Keratinocyte (primary cell): ENCODE measurements around the gene EFTUD2. TPM values are rescaled to one million over a fixed set of nuclear protein-coding genes. Genes with fewer than 3 reads are reported as not detected.

Source experiments
- DNase-seq: peaks from one replicate; pipeline ENCODE4 v3.0.0-alpha.2; 2011; ENCODE audit warnings: low read depth, missing footprints, low spot score
- FAIRE-seq: peaks from 2 replicates; lab custom pipeline; 2011; peaks lifted over from hg19 to GRCh38; lab: Jason Lieb, UNC
- H2AFZ ChIP-seq: 2 replicates; pipeline ENCODE4 v1.6.0; 2012; ENCODE audit warnings: low read length, control low read depth, inconsistent platforms; ENCODE audit not compliant: control insufficient read depth
- H3K27ac ChIP-seq: 2 replicates; pipeline ENCODE4 v1.5.1; 2011; ENCODE audit warnings: low read length; ENCODE audit not compliant: control insufficient read depth, insufficient read depth
- H3K27me3 ChIP-seq: 3 replicates; pipeline ENCODE4 v1.6.0; 2011; ENCODE audit warnings: low read length; ENCODE audit not compliant: control insufficient read depth, insufficient read depth; ENCODE audit errors: extremely low read depth
- H3K36me3 ChIP-seq, 2 experiments: 2 replicates in 1 of 2; 3 replicates in 1 of 2; pipeline ENCODE4 v1.5.1; 2011; ENCODE audit warnings: low read length in 2 of 2, mild to moderate bottlenecking in 1 of 2; ENCODE audit not compliant: control insufficient read depth in 2 of 2, insufficient read depth in 2 of 2; ENCODE audit errors: extremely low read depth in 1 of 2
- H3K4me1 ChIP-seq: 3 replicates; pipeline ENCODE4 v1.5.1; 2011; ENCODE audit warnings: low read length; ENCODE audit not compliant: control insufficient read depth, insufficient read depth; ENCODE audit errors: extremely low read depth
- H3K4me2 ChIP-seq: 3 replicates; pipeline ENCODE4 v1.6.0; 2011; ENCODE audit warnings: low read depth, low read length; ENCODE audit not compliant: control insufficient read depth, insufficient read depth; ENCODE audit errors: extremely low read depth
- H3K4me3 ChIP-seq, 3 experiments: fragments of 200-600 bp in 1 of 3; sonication (generic) in 1 of 3; 2 replicates in 2 of 3; 3 replicates in 1 of 3; pipeline ENCODE4 v1.5.1; 2011 to 2016; ENCODE audit warnings: low read length in 3 of 3, mild to moderate bottlenecking in 3 of 3, control low read depth in 2 of 3, inconsistent platforms in 1 of 3, low read depth in 1 of 3, mixed read lengths in 1 of 3, mixed run types in 1 of 3, moderate library complexity in 1 of 3; ENCODE audit not compliant: control insufficient read depth in 2 of 3, insufficient read depth in 2 of 3; ENCODE audit errors: extremely low read depth in 1 of 3
- H3K79me2 ChIP-seq: 2 replicates; pipeline ENCODE4 v1.6.0; 2012; ENCODE audit warnings: low read length; ENCODE audit not compliant: control insufficient read depth, insufficient read depth
- H3K9ac ChIP-seq: 3 replicates; pipeline ENCODE4 v1.6.0; 2011; ENCODE audit warnings: low read length; ENCODE audit not compliant: control insufficient read depth, insufficient read depth; ENCODE audit errors: extremely low read depth
- H3K9me1 ChIP-seq: 3 replicates; pipeline ENCODE4 v1.6.0; 2011; ENCODE audit warnings: low read length; ENCODE audit not compliant: control insufficient read depth, insufficient read depth; ENCODE audit errors: extremely low read depth
- H3K9me3 ChIP-seq: 2 replicates; pipeline ENCODE4 v1.5.1; 2012; ENCODE audit warnings: low read depth, low read length; ENCODE audit not compliant: control insufficient read depth
- H4K20me1 ChIP-seq: 3 replicates; pipeline ENCODE4 v1.6.0; 2011; ENCODE audit warnings: low read length; ENCODE audit not compliant: control insufficient read depth, insufficient read depth; ENCODE audit errors: extremely low read depth
- CTCF ChIP-seq, 3 experiments: IDR thresholded peaks in 1 of 3; conservative IDR thresholded peaks in 1 of 3; optimal IDR thresholded peaks in 1 of 3; 2 replicates in 2 of 3; 3 replicates in 1 of 3; pipeline versions ENCODE3 to v1.5.1; 2011; ENCODE audit warnings: low read length in 3 of 3, mild to moderate bottlenecking in 3 of 3, moderate library complexity in 2 of 3, control low read depth in 1 of 3, inconsistent platforms in 1 of 3; ENCODE audit not compliant: insufficient read depth in 2 of 3; ENCODE audit errors: extremely low read depth in 1 of 3
- EZH2 ChIP-seq: IDR thresholded peaks from one replicate; pipeline ENCODE4 v1.6.1; 2012; ENCODE audit warnings: inconsistent platforms, mild to moderate bottlenecking, low read length, moderate library complexity
- dilution Hi-C: fragments of 300-500 bp; cut with MboI; formaldehyde crosslinking; loops from one replicate; pipeline ENCODE4 v1.7.0; 2020; ENCODE audit warnings: low sequenced_read_pairs; ENCODE audit not compliant: extremely low pct_ligation_motif_present
- polyA plus RNA-seq, 5 experiments: library from polyadenylated mRNA; depleted of rRNA in 3 of 5; stranded (reverse) in 3 of 5; stranded (forward) in 1 of 5; unstranded in 1 of 5; fragments of >200 nt; gene quantifications; 1 replicate in 1 of 5; 2 replicates in 3 of 5; 3 replicates in 1 of 5; pipeline versions ENCODE4 v1.2.1 to v1.2.3, GENCODE V29; 2011 to 2012; ENCODE audit warnings: missing spikeins in 2 of 5, low read depth in 1 of 5, low replicate concordance in 1 of 5

The EFTUD2 gene
- polyA plus RNA-seq, 1 donor (not counting 4 experiments of a cell fraction or from before 2014, with no cell fraction given) = 160 TPM

DNA sequence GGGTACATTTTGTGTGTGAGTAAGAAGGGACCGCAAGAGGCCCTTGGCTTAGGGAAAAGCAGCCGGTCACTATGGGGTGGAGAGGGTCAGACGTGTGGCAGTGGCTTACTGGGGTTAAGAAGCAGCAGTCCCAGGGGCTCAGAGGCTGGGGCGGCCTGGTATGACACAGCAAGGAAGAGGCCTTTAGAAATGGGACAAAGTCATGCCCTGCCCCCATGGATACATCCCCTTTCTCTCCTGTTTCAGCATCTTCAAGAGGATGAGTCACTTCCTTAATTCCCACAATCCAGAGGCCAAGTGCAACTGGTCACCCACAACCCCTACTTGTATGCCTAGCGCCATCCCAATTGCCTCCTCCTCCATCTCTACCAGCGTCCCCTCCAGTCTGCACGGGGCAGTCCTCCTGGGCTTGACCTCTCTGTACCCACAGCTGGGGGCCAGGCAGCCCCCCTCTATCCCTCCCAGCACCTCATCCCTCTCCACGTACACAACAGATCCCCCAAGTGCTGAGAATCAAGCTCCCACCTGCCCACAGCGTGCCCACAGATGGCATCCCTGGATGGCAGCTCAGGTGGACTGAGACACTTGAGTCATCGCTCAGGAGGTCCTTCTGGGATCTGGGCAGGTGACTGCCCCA is 6.9 kb upstream of the EFTUD2 start:
- no peak overlapping the region for H3K9ac ChIP-seq
- DNase-seq (peak; percentile 76), FAIRE-seq (peak; percentile 93)
- dilution Hi-C loops = loop anchor here (25.0 kb wide), 1 partner anchor 106 kb away; no protein-coding TSS in a partner anchor
- H3K79me2 ChIP-seq = no peaks in the 10 kb centered on the region
- peak overlapping the region; percentile 29 for H3K4me2 ChIP-seq
- H3K4me1 ChIP-seq = peaks cover 34% of the 10 kb centered on the region
- TF ChIP-seq EZH2 (no peak), CTCF (optimal IDR thresholded peaks at IDR 0.05 in 1 of 3, IDR thresholded peaks at IDR 0.05 in 1 of 3, conservative IDR thresholded peaks at IDR 0.05 in 1 of 3; ENCODE audit: extremely low read depth in 1 of 3, insufficient read depth in 2 of 3, low read length in 3 of 3) (no peak)
- H3K9me3 ChIP-seq = no peaks in the 10 kb centered on the region
- H3K27me3 ChIP-seq = no peaks in the 10 kb centered on the region
- H3K4me3 ChIP-seq = no peak overlapping the region
- H2AFZ ChIP-seq = no peak overlapping the region
- no peaks in the 10 kb centered on the region for H3K36me3 ChIP-seq
- H3K9me1 ChIP-seq = no peaks in the 10 kb centered on the region
- H3K27ac ChIP-seq = peak overlapping the region; percentile 48
- H4K20me1 ChIP-seq = no peaks in the 10 kb centered on the region

DNA sequence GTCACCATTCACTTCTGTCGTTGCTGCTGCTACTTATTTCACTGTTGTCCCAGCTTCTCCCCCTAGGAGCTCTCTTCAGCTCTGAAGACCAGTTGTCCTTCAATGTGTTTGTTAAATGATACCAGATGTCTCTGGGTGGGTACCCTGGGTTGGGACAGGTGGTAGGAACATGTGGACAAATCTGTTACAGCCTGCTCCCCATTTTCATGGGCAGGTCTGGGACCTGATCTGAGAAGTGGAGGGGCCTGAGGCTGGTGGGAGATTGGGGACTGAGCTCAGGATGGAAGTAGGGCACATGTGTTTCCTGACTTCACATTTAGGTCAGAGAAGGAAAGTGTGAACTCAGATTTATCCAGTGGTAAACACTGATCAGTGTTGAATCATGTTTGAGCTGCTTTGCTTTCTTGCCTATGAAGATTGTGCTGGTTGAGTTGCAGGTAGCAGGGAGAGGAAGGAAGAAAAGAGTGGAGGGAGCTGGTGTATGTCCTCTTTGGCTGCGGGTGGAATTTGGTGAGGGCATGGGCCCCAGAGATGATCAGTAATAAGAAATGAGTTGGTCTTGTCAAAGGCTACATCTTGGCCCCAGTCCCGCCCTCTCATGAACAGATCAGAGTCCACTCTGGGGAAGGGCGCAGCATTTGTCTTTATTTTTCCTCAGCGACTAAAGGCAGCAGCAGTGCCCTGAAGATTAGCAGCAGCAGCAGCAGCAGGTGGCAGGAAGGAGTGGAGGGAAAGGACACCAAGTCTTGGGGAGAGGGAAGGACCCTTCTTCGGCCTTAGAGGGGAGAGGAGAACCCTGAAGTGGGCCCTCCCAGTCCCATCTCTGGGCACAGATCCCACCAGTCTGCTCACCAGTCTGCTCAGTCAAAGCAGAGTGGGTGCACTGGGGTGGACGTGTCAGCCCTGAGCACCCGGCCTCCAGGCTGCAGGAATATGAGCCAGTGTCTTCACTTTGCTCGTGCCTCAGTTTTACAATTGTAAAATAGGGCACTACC is 6.1 kb upstream of the EFTUD2 start:
- no peak overlapping the region for H3K4me3 ChIP-seq
- peaks cover 32% of the 10 kb centered on the region for H3K4me1 ChIP-seq
- H3K79me2 ChIP-seq = no peaks in the 10 kb centered on the region
- no peak overlapping the region for H3K9ac ChIP-seq
- dilution Hi-C loops = loop anchor here (25.0 kb wide), 1 partner anchor 107 kb away; no protein-coding TSS in a partner anchor
- H3K27ac ChIP-seq = peak overlapping the region; percentile 48
- no peaks in the 10 kb centered on the region for H3K27me3 ChIP-seq
- H3K36me3 ChIP-seq = no peaks in the 10 kb centered on the region
- H2AFZ ChIP-seq = no peak overlapping the region
- H3K9me1 ChIP-seq = no peaks in the 10 kb centered on the region
- peak overlapping the region; percentile 29 for H3K4me2 ChIP-seq
- TF ChIP-seq EZH2 (no peak), CTCF (optimal IDR thresholded peaks at IDR 0.05 in 1 of 3, IDR thresholded peaks at IDR 0.05 in 1 of 3, conservative IDR thresholded peaks at IDR 0.05 in 1 of 3; ENCODE audit: extremely low read depth in 1 of 3, insufficient read depth in 2 of 3, low read length in 3 of 3) (no peak)
- FAIRE-seq (no peak), DNase-seq (no peak)
- H4K20me1 ChIP-seq = no peaks in the 10 kb centered on the region
- no peaks in the 10 kb centered on the region for H3K9me3 ChIP-seq
